HepG2 (cell line): ENCODE data around the gene ALG8. TPM values are rescaled to one million over a fixed set of nuclear protein-coding genes. Genes with fewer than 3 reads are reported as not detected.

ENCODE experiments used
- ATAC-seq: fragments of 200-7000 bp; cut with Tn5 transposase; 3 replicates; pipeline ENCODE4 v1.9.1; 2020; ENCODE audit warnings: mild to moderate bottlenecking, moderate library complexity
- BruUV-seq: library from RNA; stranded (reverse); fragments of 400-500 nt; replicated peaks from 2 replicates; lab custom pipeline; 2021; lab: Mats Ljungman, UMichigan
- CTCF ChIA-PET: fragments of 300-600 bp; formaldehyde crosslinking; extraction: SDS; loops from one replicate; lab custom pipeline; 2021; ENCODE audit warnings: low total read pairs, inconsistent platforms, low intra/inter-chr PET ratio; lab: Yijun Ruan, JAX
- POLR2A ChIA-PET: fragments of 350-600 bp; sonication (Branson Sonifier 250); formaldehyde crosslinking; loops from one replicate; lab custom pipeline; 2020; ENCODE audit warnings: antibody characterized with exemption, inconsistent platforms; lab: Yijun Ruan, JAX
- DNase-seq: peaks from one replicate; pipeline ENCODE4 v3.0.0-alpha.2; 2015; ENCODE audit warnings: low spot score
- FAIRE-seq: peaks from 3 replicates; lab custom pipeline; 2011; peaks lifted over from hg19 to GRCh38; lab: Jason Lieb, UNC
- H2AFZ ChIP-seq: one replicate; pipeline ENCODE4 v1.6.1; 2011; ENCODE audit warnings: low read length, inconsistent platforms
- H3K27ac ChIP-seq: fragments of 300-600 bp; 3 replicates; pipeline ENCODE4 v1.8.0; 2011; ENCODE audit warnings: mixed run types, mild to moderate bottlenecking, mixed read lengths, low read length, inconsistent platforms; ENCODE audit not compliant: insufficient read depth; ENCODE audit errors: extremely low read length
- H3K27me3 ChIP-seq, 2 experiments: fragments of 200-600 bp in 1 of 2; 2 replicates in 1 of 2; 3 replicates in 1 of 2; pipeline versions ENCODE4 v1.6.0 to v1.8.0; 2011; ENCODE audit warnings: low read length in 2 of 2, mild to moderate bottlenecking in 2 of 2, moderate library complexity in 2 of 2, inconsistent platforms in 1 of 2; ENCODE audit not compliant: insufficient read depth in 2 of 2, control insufficient read depth in 1 of 2
- H3K36me3 ChIP-seq, 2 experiments: fragments of 200-600 bp in 1 of 2; replicated peaks in 1 of 2; 2 replicates in 1 of 2; 3 replicates in 1 of 2; pipeline versions ENCODE4 v1.5.1 to v1.8.0; 2011; ENCODE audit warnings: low read length in 2 of 2, inconsistent platforms in 1 of 2; ENCODE audit not compliant: insufficient read depth in 2 of 2, control insufficient read depth in 1 of 2
- H3K4me1 ChIP-seq: 2 replicates; pipeline ENCODE4 v1.5.1; 2012; ENCODE audit warnings: low read length, inconsistent platforms; ENCODE audit not compliant: insufficient read depth
- H3K4me2 ChIP-seq: 2 replicates; pipeline ENCODE4 v1.6.0; 2011; ENCODE audit warnings: low read depth, low read length, inconsistent platforms
- H3K4me3 ChIP-seq, 3 experiments: fragments of 200-600 bp in 1 of 3; sonication (generic), shearing (Covaris generic) in 1 of 3; replicated peaks in 1 of 3; 2 replicates each; pipeline ENCODE4 v1.5.1; 2011 to 2016; ENCODE audit warnings: low read length in 3 of 3, inconsistent platforms in 2 of 3, low read depth in 2 of 3, mild to moderate bottlenecking in 2 of 3, control low read depth in 1 of 3, mixed read lengths in 1 of 3; ENCODE audit not compliant: insufficient read depth in 1 of 3
- H3K79me2 ChIP-seq: one replicate; pipeline ENCODE4 v1.6.1; 2011; ENCODE audit warnings: low read length, inconsistent platforms; ENCODE audit not compliant: insufficient read depth
- H3K9ac ChIP-seq: 2 replicates; pipeline ENCODE4 v1.6.0; 2011; ENCODE audit warnings: mild to moderate bottlenecking, low read depth, low read length, inconsistent platforms; ENCODE audit not compliant: insufficient read depth
- H3K9me3 ChIP-seq: 2 replicates; pipeline ENCODE4 v1.5.1; 2012; ENCODE audit warnings: mild to moderate bottlenecking, low read length
- H4K20me1 ChIP-seq: 2 replicates; pipeline ENCODE4 v1.6.0; 2011; ENCODE audit warnings: inconsistent platforms, mild to moderate bottlenecking, low read length, moderate library complexity; ENCODE audit not compliant: insufficient read depth
- CBFB ChIP-seq: sonication (generic); formaldehyde crosslinking; IDR thresholded peaks from 2 replicates; pipeline ENCODE4 v1.4.0; 2020; ENCODE audit warnings: missing genetic modification reagents
- KLF15 ChIP-seq: sonication (generic); formaldehyde crosslinking; IDR thresholded peaks from 2 replicates; pipeline ENCODE4 v1.8.1; 2023; ENCODE audit warnings: borderline replicate concordance, mild to moderate bottlenecking, inconsistent platforms, missing genetic modification reagents, mixed read lengths
- RBM22 ChIP-seq: fragments of 200-400 bp; formaldehyde crosslinking; optimal IDR thresholded peaks from 2 replicates; pipeline ENCODE3; 2017; ENCODE audit warnings: mild to moderate bottlenecking, low read length, moderate library complexity
- SALL1 ChIP-seq: sonication (generic); formaldehyde crosslinking; IDR thresholded peaks from 2 replicates; pipeline ENCODE4 v1.8.0; 2022; ENCODE audit warnings: mild to moderate bottlenecking, missing genetic modification reagents
- SAP130 ChIP-seq: IDR thresholded peaks from 2 replicates; pipeline ENCODE4 v1.6.1; 2016; ENCODE audit warnings: low read depth
- SIN3A ChIP-seq: IDR thresholded peaks from 2 replicates; pipeline ENCODE4 v1.6.1; 2011; ENCODE audit warnings: low read depth, mild to moderate bottlenecking, control low read depth, low read length, borderline replicate concordance
- TOPORS ChIP-seq: sonication (generic); formaldehyde crosslinking; IDR thresholded peaks from 2 replicates; pipeline ENCODE4 v1.8.0; 2023; ENCODE audit warnings: mild to moderate bottlenecking, missing genetic modification reagents
- ZNF543 ChIP-seq: sonication (generic); formaldehyde crosslinking; IDR thresholded peaks from 2 replicates; pipeline ENCODE4 v1.4.0; 2020; ENCODE audit warnings: mild to moderate bottlenecking, missing genetic modification reagents
- WGBS: methylation state at CpG from one replicate; pipeline ENCODE4 v1.1.6; 2017; ENCODE audit warnings: low lambda C conversion rate; 5-methylcytosine and 5-hydroxymethylcytosine counted together
- in situ Hi-C: cut with HindIII; loops from 2 replicates; pipeline ENCODE4 v1.10.0; 2017; ENCODE audit warnings: low pct_unique_long_range_greater_than_20kb; ENCODE audit not compliant: extremely low pct_ligation_motif_present
- intact Hi-C: fragments of 100-400 bp; cut with micrococcal nuclease; formaldehyde crosslinking; loops from one replicate; pipeline ENCODE4 v1.10.0; 2022; ENCODE audit not compliant: unreplicated experiment
- polyA plus RNA-seq, 8 experiments: library from polyadenylated mRNA; depleted of rRNA in 3 of 8; stranded (reverse) in 7 of 8; unstranded in 1 of 8; fragments of >200 nt; fragmentation: Illumina TruSeq in 4 of 8; extraction: Trizol in 4 of 8; gene quantifications; 2 replicates each; pipeline versions ENCODE4 v1.2.1 to v1.2.3, GENCODE V29; 2011 to 2016; ENCODE audit warnings: low read depth in 4 of 8, missing spikeins in 1 of 8, mixed read lengths in 1 of 8; ENCODE audit not compliant: insufficient read depth in 1 of 8
- total RNA-seq, 5 experiments: library from RNA; depleted of rRNA; stranded (reverse); fragments of >200 nt; fragmentation: Illumina TruSeq; extraction: Trizol; gene quantifications; 2 replicates each; pipeline ENCODE4 v1.2.3, GENCODE V29; 2016; ENCODE audit warnings: low read depth in 1 of 5

Gene ALG8
- total and polyA plus RNA-seq, 2 of the 13 experiments (the other 11 are each of a cell fraction or from before 2014, with no cell fraction given), result 75.8 to 88.0 TPM

- H3K9ac ChIP-seq, result no peak overlapping the region
- CTCF ChIA-PET, result no interaction called here
- H3K4me3 ChIP-seq, result no peak overlapping the region
- no peaks in the 10 kb centered on the region for H3K9me3 ChIP-seq
- no peak overlapping the region for H2AFZ ChIP-seq
- intact Hi-C loops (no loop called here), in situ Hi-C loops (no loop called here)
- H3K79me2 ChIP-seq, result peaks cover 7% of the 10 kb centered on the region
- no peak overlapping the region for H3K4me2 ChIP-seq
- H3K4me1 ChIP-seq, result peaks cover 38% of the 10 kb centered on the region
- no peaks in the 10 kb centered on the region for H3K27me3 ChIP-seq
- 87% methylated on average over 1 of the region's 1 CpG for WGBS
- H4K20me1 ChIP-seq, result no peaks in the 10 kb centered on the region
- TF ChIP-seq CBFB (CRISPR knock-in tag), result no peak
- TF ChIP-seq TOPORS, result no peak
- no peak for TF ChIP-seq SIN3A
- TF ChIP-seq SAP130, result no peak
- TF ChIP-seq SALL1 (CRISPR knock-in tag), result no peak
- no peak for TF ChIP-seq ZNF543 (CRISPR knock-in tag)
- TF ChIP-seq KLF15 (CRISPR knock-in tag), result no peak
- no peak for TF ChIP-seq RBM22
- H3K36me3 ChIP-seq, result peaks cover 0 to 10% of the 10 kb centered on the region in 2 experiments; a peak in 2 of 5 replicates
- FAIRE-seq, result no peak
- POLR2A ChIA-PET, result interaction anchor here (1.5 kb wide), 1 partner anchor 11 kb away, joined by 6 read pairs; no protein-coding TSS in a partner anchor
- ATAC-seq, result no peak
- no peak overlapping the region for H3K27ac ChIP-seq
- no TSS peak for BruUV-seq
- DNase-seq, result no peak
These were observed 6.1 kb upstream of the ALG8 start for GRCh38 chr11:78145511-78146025.
